Astrocyte (in vitro differentiated cells and primary cell): ENCODE results near the gene PTPRM. TPM values are rescaled to one million over a fixed set of nuclear protein-coding genes. Genes with fewer than 3 reads are reported as not detected.

ENCODE experiments used
- DNase-seq: peaks from one replicate; pipeline ENCODE4 v3.0.0-alpha.2; 2010; ENCODE audit warnings: low read depth
- FAIRE-seq: peaks from 2 replicates; lab custom pipeline; 2011; peaks lifted over from hg19 to GRCh38; lab: Jason Lieb, UNC
- H2AFZ ChIP-seq: 2 replicates; pipeline ENCODE4 v1.6.0; 2012; ENCODE audit warnings: low read depth, low read length, inconsistent platforms
- H3K27ac ChIP-seq: 2 replicates; pipeline ENCODE4 v1.5.1; 2011; ENCODE audit warnings: low read depth, low read length, inconsistent platforms
- H3K27me3 ChIP-seq: 2 replicates; pipeline ENCODE4 v1.6.0; 2011; ENCODE audit warnings: low read length, inconsistent platforms; ENCODE audit not compliant: insufficient read depth
- H3K36me3 ChIP-seq: 2 replicates; pipeline ENCODE4 v1.5.1; 2011; ENCODE audit warnings: low read length, inconsistent platforms; ENCODE audit not compliant: insufficient read depth
- H3K4me1 ChIP-seq: 2 replicates; pipeline ENCODE4 v1.5.1; 2011; ENCODE audit warnings: low read length, inconsistent platforms; ENCODE audit not compliant: insufficient read depth
- H3K4me2 ChIP-seq: 2 replicates; pipeline ENCODE4 v1.6.0; 2012; ENCODE audit warnings: low read length, inconsistent platforms
- H3K4me3 ChIP-seq: 2 replicates; pipeline ENCODE4 v1.5.1; 2011; ENCODE audit warnings: low read depth, mild to moderate bottlenecking, low read length, inconsistent platforms; ENCODE audit not compliant: insufficient read depth
- H3K79me2 ChIP-seq: 2 replicates; pipeline ENCODE4 v1.6.0; 2012; ENCODE audit warnings: mild to moderate bottlenecking, low read length, inconsistent platforms; ENCODE audit not compliant: insufficient read depth
- H3K9ac ChIP-seq: 2 replicates; pipeline ENCODE4 v1.6.0; 2012; ENCODE audit warnings: mild to moderate bottlenecking, low read length, inconsistent platforms
- H3K9me3 ChIP-seq: 2 replicates; pipeline ENCODE4 v1.5.1; 2012; ENCODE audit warnings: low read depth, mild to moderate bottlenecking, low read length, inconsistent platforms; ENCODE audit not compliant: insufficient read depth
- H4K20me1 ChIP-seq: 2 replicates; pipeline ENCODE4 v1.6.0; 2012; ENCODE audit warnings: low read length, inconsistent platforms; ENCODE audit not compliant: insufficient read depth
- H3K27ac Mint-ChIP-seq: one replicate; pipeline ENCODE4 v1.8.0; 2021; ENCODE audit warnings: mild to moderate bottlenecking, mixed read lengths; ENCODE audit not compliant: unreplicated experiment
- H3K27me3 Mint-ChIP-seq: one replicate; pipeline ENCODE4 v1.8.0; 2021; ENCODE audit warnings: low read depth, mixed read lengths; ENCODE audit not compliant: unreplicated experiment
- H3K36me3 Mint-ChIP-seq: one replicate; pipeline ENCODE4 v1.8.0; 2021; ENCODE audit warnings: low read depth, mixed read lengths; ENCODE audit not compliant: unreplicated experiment
- H3K4me1 Mint-ChIP-seq: one replicate; pipeline ENCODE4 v1.8.0; 2021; ENCODE audit warnings: low read depth, mixed read lengths; ENCODE audit not compliant: unreplicated experiment
- H3K4me3 Mint-ChIP-seq: one replicate; pipeline ENCODE4 v1.8.0; 2021; ENCODE audit warnings: mild to moderate bottlenecking, moderate library complexity, mixed read lengths; ENCODE audit not compliant: unreplicated experiment
- H3K9me3 Mint-ChIP-seq: one replicate; pipeline ENCODE4 v1.8.0; 2021; ENCODE audit warnings: mild to moderate bottlenecking, mixed read lengths; ENCODE audit not compliant: unreplicated experiment
- CTCF ChIP-seq: IDR thresholded peaks from 2 replicates; pipeline ENCODE4 v1.5.1; 2011; ENCODE audit warnings: low read depth, mild to moderate bottlenecking, inconsistent platforms, low read length, moderate library complexity; ENCODE audit not compliant: insufficient read depth
- EZH2 ChIP-seq: IDR thresholded peaks from 2 replicates; pipeline ENCODE4 v1.6.1; 2012; ENCODE audit warnings: mild to moderate bottlenecking, low read length, inconsistent platforms; ENCODE audit not compliant: insufficient read depth
- total RNA-seq: library from RNA; stranded (reverse); gene quantifications from 2 replicates; pipeline ENCODE4 v1.2.1, GENCODE V29; 2021

The PTPRM gene
- total RNA-seq, 1 donor from 2014 or later = 59.6 TPM

DNA sequence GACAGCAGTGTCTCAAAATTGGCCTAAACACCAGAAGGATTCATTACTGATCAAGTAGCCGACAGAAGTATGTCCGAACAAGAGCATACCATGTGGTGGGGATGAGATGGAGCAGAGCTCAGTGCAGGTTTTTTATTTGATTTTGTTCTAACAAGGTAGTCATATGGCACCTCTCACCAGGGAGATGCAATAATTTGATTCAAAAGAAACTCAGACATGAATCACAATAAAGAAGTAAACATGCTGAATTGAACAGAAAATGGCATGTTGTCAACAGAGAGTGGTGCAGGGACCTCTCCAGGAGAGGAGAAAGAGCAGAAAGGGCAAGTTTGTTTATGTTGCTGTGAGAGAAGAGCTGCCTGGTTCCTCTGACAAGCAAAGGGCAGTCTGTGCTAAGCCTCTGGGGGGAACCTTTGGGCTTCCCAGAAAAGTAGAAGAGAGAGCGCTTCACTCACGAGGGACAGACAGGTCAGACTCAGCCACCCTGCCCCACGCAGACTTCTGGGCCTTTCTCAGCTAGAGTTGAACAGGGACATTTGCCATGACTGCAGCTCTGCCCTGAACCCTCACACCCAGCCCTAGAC is 690.8 kb downstream of the PTPRM start:
- Histone ChIP-seq H3K4me3 (no peak overlapping the region), H3K4me1 (no peaks in the 10 kb centered on the region), H3K27me3 (no peaks in the 10 kb centered on the region), H2AFZ (no peak overlapping the region), H3K9ac (no peak overlapping the region), H4K20me1 (no peaks in the 10 kb centered on the region), H3K9me3 (no peaks in the 10 kb centered on the region), H3K4me2 (no peak overlapping the region), H3K27ac (no peak overlapping the region), H3K79me2 (no peaks in the 10 kb centered on the region), H3K36me3 (no peaks in the 10 kb centered on the region)
- TF ChIP-seq EZH2 (no peak), CTCF (no peak)
- Mint-ChIP-seq H3K27me3 (no peaks in the 10 kb centered on the region), H3K9me3 (peaks cover 2% of the 10 kb centered on the region), H3K4me1 (peaks cover 4% of the 10 kb centered on the region), H3K27ac (no peak overlapping the region), H3K4me3 (no peak overlapping the region), H3K36me3 (peaks cover 10% of the 10 kb centered on the region)
- no peak for DNase-seq
- no peak for FAIRE-seq

DNA sequence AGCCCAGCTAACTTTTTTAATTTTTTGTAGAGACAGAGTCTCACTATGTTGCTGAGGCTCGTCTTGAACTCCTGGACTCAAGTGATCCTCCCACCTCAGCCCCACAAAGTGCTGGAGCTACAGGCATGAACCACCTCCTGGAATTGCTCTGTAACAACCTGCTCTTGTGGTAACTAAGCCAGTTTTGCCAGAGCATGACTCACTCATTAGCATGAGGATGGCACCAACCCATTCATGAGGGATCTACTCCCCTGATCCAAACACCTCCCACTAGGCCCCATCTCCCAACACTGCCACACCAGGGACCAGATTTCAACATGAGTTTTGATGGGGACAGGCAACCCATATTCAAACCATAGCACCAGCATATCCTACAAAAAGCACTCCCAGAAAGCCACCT is 693.2 kb downstream of the PTPRM start:
- H3K27ac Mint-ChIP-seq = no peak overlapping the region
- H3K27me3 Mint-ChIP-seq = no peaks in the 10 kb centered on the region
- peaks cover 1% of the 10 kb centered on the region for H3K4me1 Mint-ChIP-seq

GRCh38 chr18:8260827-8261226 is 693.7 kb downstream of the PTPRM start:
- Mint-ChIP-seq H3K36me3 (peaks cover 5% of the 10 kb centered on the region), H3K4me1 (peaks cover 1% of the 10 kb centered on the region), H3K27me3 (no peaks in the 10 kb centered on the region), H3K27ac (no peak overlapping the region), H3K4me3 (no peak overlapping the region), H3K9me3 (peaks cover 5% of the 10 kb centered on the region)
- no peak overlapping the region for H3K4me2 ChIP-seq
- TF ChIP-seq EZH2 (no peak), CTCF (no peak)
- H3K9me3 ChIP-seq = no peaks in the 10 kb centered on the region
- H3K4me3 ChIP-seq = no peak overlapping the region
- no peaks in the 10 kb centered on the region for H4K20me1 ChIP-seq
- no peak overlapping the region for H3K9ac ChIP-seq
- no peaks in the 10 kb centered on the region for H3K4me1 ChIP-seq
- no peaks in the 10 kb centered on the region for H3K27me3 ChIP-seq
- DNase-seq (no peak), FAIRE-seq (no peak)
- H2AFZ ChIP-seq = no peak overlapping the region
- H3K36me3 ChIP-seq = no peaks in the 10 kb centered on the region
- no peak overlapping the region for H3K27ac ChIP-seq
- H3K79me2 ChIP-seq = no peaks in the 10 kb centered on the region

More for the DNA sequence above, 693.2 kb downstream of the PTPRM start:
- Histone ChIP-seq H3K27me3 (no peaks in the 10 kb centered on the region), H3K9ac (no peak overlapping the region), H3K36me3 (no peaks in the 10 kb centered on the region), H3K4me3 (no peak overlapping the region), H3K27ac (no peak overlapping the region), H2AFZ (no peak overlapping the region), H4K20me1 (no peaks in the 10 kb centered on the region), H3K4me2 (no peak overlapping the region), H3K9me3 (no peaks in the 10 kb centered on the region), H3K4me1 (no peaks in the 10 kb centered on the region), H3K79me2 (no peaks in the 10 kb centered on the region)
- DNase-seq = peak; percentile 18
- Mint-ChIP-seq H3K36me3 (peaks cover 5% of the 10 kb centered on the region), H3K4me3 (no peak overlapping the region), H3K9me3 (peaks cover 5% of the 10 kb centered on the region)
- no peak for FAIRE-seq
- TF ChIP-seq EZH2 = no peak
